H1 (cell line): ENCODE results near the gene IMPG2. TPM values are rescaled to one million over a fixed set of nuclear protein-coding genes. Genes with fewer than 3 reads are reported as not detected.

Experiments used
- CTCF ChIA-PET: fragments of 300-600 bp; sonication (Branson Sonifier 250); formaldehyde crosslinking; loops from one replicate; lab custom pipeline; 2021; ENCODE audit not compliant: partially characterized antibody; lab: Charles Lee
- POLR2A ChIA-PET: fragments of 300-600 bp; sonication (Branson Sonifier 250); formaldehyde crosslinking; loops from one replicate; lab custom pipeline; 2021; ENCODE audit warnings: inconsistent platforms; ENCODE audit not compliant: partially characterized antibody; lab: Charles Lee
- DNase-seq, 2 experiments: peaks; one replicate each; pipeline versions ENCODE4 v3.0.0 to v3.0.0-alpha.2; 2010 to 2022; ENCODE audit warnings: low spot score in 2 of 2, low read depth in 1 of 2, mixed read lengths in 1 of 2
- FAIRE-seq: peaks from 2 replicates; lab custom pipeline; 2011; peaks lifted over from hg19 to GRCh38; lab: Jason Lieb, UNC
- H2AFZ ChIP-seq: 2 replicates; pipeline ENCODE4 v1.8.1; 2012; ENCODE audit warnings: low read length, inconsistent platforms
- H2AK5ac ChIP-seq: 2 replicates; pipeline ENCODE4 v1.6.1; 2013; ENCODE audit warnings: low read depth, low read length
- H2BK120ac ChIP-seq: replicated peaks from 2 replicates; pipeline ENCODE3; 2013; ENCODE audit warnings: low read depth, low read length, inconsistent platforms
- H2BK12ac ChIP-seq: 2 replicates; pipeline ENCODE4 v1.6.1; 2013; ENCODE audit warnings: low read depth, low read length
- H2BK15ac ChIP-seq: 2 replicates; pipeline ENCODE4 v1.6.1; 2013; ENCODE audit warnings: low read length
- H2BK20ac ChIP-seq: 2 replicates; pipeline ENCODE4 v1.6.1; 2013; ENCODE audit warnings: low read length
- H2BK5ac ChIP-seq: 2 replicates; pipeline ENCODE4 v1.6.1; 2013; ENCODE audit warnings: low read depth, low read length
- H3K14ac ChIP-seq: 2 replicates; pipeline ENCODE4 v1.6.1; 2013; ENCODE audit warnings: inconsistent platforms; ENCODE audit not compliant: insufficient read length
- H3K18ac ChIP-seq: 2 replicates; pipeline ENCODE4 v1.6.1; 2013; ENCODE audit warnings: low read length; ENCODE audit errors: extremely low read depth
- H3K23ac ChIP-seq: 2 replicates; pipeline ENCODE4 v1.6.1; 2013; ENCODE audit warnings: inconsistent platforms; ENCODE audit not compliant: insufficient read length
- H3K23me2 ChIP-seq: 2 replicates; pipeline ENCODE4 v1.6.1; 2013; ENCODE audit warnings: low read depth, low read length
- H3K27ac ChIP-seq: 2 replicates; pipeline ENCODE4 v1.6.1; 2011; ENCODE audit warnings: low read depth, low read length, inconsistent platforms
- H3K27me3 ChIP-seq, 4 experiments: replicated peaks in 1 of 4; 1 replicate in 1 of 4; 2 replicates in 3 of 4; pipeline versions ENCODE4 v1.6.1 to v1.8.1; 2011 to 2013; ENCODE audit warnings: low read length in 3 of 4, mild to moderate bottlenecking in 3 of 4, inconsistent platforms in 2 of 4, mixed read lengths in 2 of 4, moderate library complexity in 1 of 4; ENCODE audit not compliant: control insufficient read depth in 3 of 4, insufficient read depth in 3 of 4; ENCODE audit errors: extremely low read depth in 1 of 4
- H3K36me3 ChIP-seq, 4 experiments: 2 replicates each; pipeline versions ENCODE4 v1.6.1 to v1.8.1; 2011 to 2013; ENCODE audit warnings: mild to moderate bottlenecking in 4 of 4, low read length in 3 of 4, moderate library complexity in 2 of 4, control low read depth in 1 of 4, inconsistent platforms in 1 of 4; ENCODE audit not compliant: insufficient read depth in 4 of 4, control insufficient read depth in 2 of 4
- H3K4ac ChIP-seq: replicated peaks from 2 replicates; pipeline ENCODE3; 2013; ENCODE audit warnings: low read length, low read depth, mixed read lengths, inconsistent platforms; ENCODE audit not compliant: insufficient read length
- H3K4me1 ChIP-seq, 4 experiments: replicated peaks in 1 of 4; 1 replicate in 1 of 4; 2 replicates in 3 of 4; pipeline versions ENCODE4 v1.6.1 to v1.8.1; 2011 to 2013; ENCODE audit warnings: low read length in 3 of 4, inconsistent platforms in 2 of 4, mixed read lengths in 1 of 4; ENCODE audit not compliant: insufficient read depth in 4 of 4, control insufficient read depth in 3 of 4
- H3K4me2 ChIP-seq, 2 experiments: 2 replicates each; pipeline versions ENCODE4 v1.6.1 to v1.8.1; 2011 to 2013; ENCODE audit warnings: low read depth in 2 of 2, low read length in 2 of 2, control low read depth in 1 of 2, inconsistent platforms in 1 of 2, mild to moderate bottlenecking in 1 of 2; ENCODE audit not compliant: insufficient read depth in 1 of 2
- H3K4me3 ChIP-seq, 4 experiments: fragments of 200-600, 300-600 bp in 1 of 4; sonication (generic), shearing (Covaris generic), sonication (Bioruptor Twin) in 1 of 4; 2 replicates each; pipeline versions ENCODE4 v1.5.1 to v1.8.1; 2011 to 2016; ENCODE audit warnings: low read length in 4 of 4, low read depth in 3 of 4, control low read depth in 2 of 4, inconsistent platforms in 2 of 4, mild to moderate bottlenecking in 2 of 4, mixed read lengths in 1 of 4, moderate library complexity in 1 of 4; ENCODE audit not compliant: insufficient read depth in 2 of 4; ENCODE audit errors: extremely low read depth in 1 of 4
- H3K56ac ChIP-seq: replicated peaks from 2 replicates; pipeline ENCODE3; 2013; ENCODE audit warnings: low read depth, mild to moderate bottlenecking, mixed read lengths, low read length, inconsistent platforms; ENCODE audit not compliant: insufficient read length
- H3K79me1 ChIP-seq: 2 replicates; pipeline ENCODE4 v1.6.1; 2013; ENCODE audit warnings: low read depth, low read length, control low read depth
- H3K79me2 ChIP-seq, 2 experiments: 2 replicates each; pipeline versions ENCODE4 v1.6.1 to v1.8.1; 2012 to 2013; ENCODE audit warnings: low read length in 2 of 2, mild to moderate bottlenecking in 2 of 2, inconsistent platforms in 1 of 2; ENCODE audit not compliant: insufficient read depth in 2 of 2, control insufficient read depth in 1 of 2
- H3K9ac ChIP-seq, 4 experiments: replicated peaks in 1 of 4; 1 replicate in 1 of 4; 2 replicates in 3 of 4; pipeline versions ENCODE4 v1.6.1 to v1.8.1; 2011 to 2013; ENCODE audit warnings: low read depth in 3 of 4, low read length in 3 of 4, control low read depth in 2 of 4, mild to moderate bottlenecking in 2 of 4, moderate library complexity in 2 of 4, inconsistent platforms in 1 of 4; ENCODE audit errors: extremely low read depth in 1 of 4
- H3K9me3 ChIP-seq, 2 experiments: 2 replicates each; pipeline versions ENCODE4 v1.6.1 to v1.8.1; 2012 to 2013; ENCODE audit warnings: mild to moderate bottlenecking in 2 of 2, moderate library complexity in 2 of 2, control low read depth in 1 of 2, inconsistent platforms in 1 of 2, low read depth in 1 of 2, low read length in 1 of 2, mixed read lengths in 1 of 2; ENCODE audit not compliant: insufficient read depth in 2 of 2
- H4K20me1 ChIP-seq, 2 experiments: replicated peaks in 1 of 2; 2 replicates each; pipeline versions ENCODE3 to v1.8.1; 2011 to 2013; ENCODE audit warnings: inconsistent platforms in 2 of 2, low read length in 2 of 2, mild to moderate bottlenecking in 1 of 2; ENCODE audit not compliant: insufficient read depth in 2 of 2, control insufficient read depth in 1 of 2
- H4K5ac ChIP-seq: 2 replicates; pipeline ENCODE4 v1.6.1; 2013; ENCODE audit warnings: low read length, low read depth, mixed read lengths, inconsistent platforms; ENCODE audit not compliant: insufficient read length
- H4K8ac ChIP-seq: 2 replicates; pipeline ENCODE4 v1.8.0; 2013; ENCODE audit warnings: mild to moderate bottlenecking, moderate library complexity, low read length, inconsistent platforms; ENCODE audit not compliant: insufficient read depth; ENCODE audit errors: extremely low read depth
- H4K91ac ChIP-seq: replicated peaks from 2 replicates; pipeline ENCODE3; 2013; ENCODE audit warnings: low read length, mixed read lengths, inconsistent platforms; ENCODE audit not compliant: insufficient read length
- CBX5 ChIP-seq: fragments of 300-800, 300-1000 bp; sonication (generic); IDR thresholded peaks from 2 replicates; pipeline ENCODE4 v1.7.1; 2016; ENCODE audit warnings: antibody characterized with exemption, low read length, low read depth
- CTCF ChIP-seq, 3 experiments: IDR thresholded peaks; 1 replicate in 2 of 3; 2 replicates in 1 of 3; pipeline versions ENCODE4 v1.5.1 to v1.6.1; 2011; ENCODE audit warnings: low read length in 3 of 3, mild to moderate bottlenecking in 3 of 3, inconsistent platforms in 2 of 3, low read depth in 1 of 3, moderate library complexity in 1 of 3; ENCODE audit not compliant: insufficient read depth in 1 of 3; ENCODE audit errors: control extremely low read depth in 1 of 3
- MAX ChIP-seq: IDR thresholded peaks from 2 replicates; pipeline ENCODE4 v1.6.1; 2012; ENCODE audit warnings: inconsistent platforms
- PHF8 ChIP-seq: fragments of 200-600 bp; sonication (generic); conservative IDR thresholded peaks from 2 replicates; pipeline ENCODE4 v1.7.1; 2012; ENCODE audit warnings: low read depth, mild to moderate bottlenecking, inconsistent platforms, low read length, moderate library complexity
- POLR2A ChIP-seq, 2 experiments: IDR thresholded peaks; 1 replicate in 1 of 2; 2 replicates in 1 of 2; pipeline ENCODE4 v1.6.1; 2011; ENCODE audit warnings: low read depth in 2 of 2, low read length in 2 of 2, mild to moderate bottlenecking in 2 of 2; ENCODE audit errors: control extremely low read depth in 1 of 2
- RNF2 ChIP-seq: fragments of 200-900, 300-1000 bp; sonication (generic); IDR thresholded peaks from 2 replicates; pipeline ENCODE4 v1.7.1; 2016; ENCODE audit warnings: borderline replicate concordance, low read depth, mild to moderate bottlenecking, antibody characterized with exemption, low read length; ENCODE audit not compliant: poor library complexity, severe bottlenecking; ENCODE audit errors: missing control alignments
- RXRA ChIP-seq: IDR thresholded peaks from 2 replicates; pipeline ENCODE4 v1.6.1; 2011; ENCODE audit warnings: low read depth, mild to moderate bottlenecking, low read length, moderate library complexity; ENCODE audit not compliant: insufficient read depth
- ZNF274 ChIP-seq: IDR thresholded peaks from 2 replicates; pipeline ENCODE4 v1.7.0; 2012; ENCODE audit warnings: low read length, borderline replicate concordance; ENCODE audit errors: extremely low read depth
- WGBS, 2 experiments: shearing (Covaris generic) in 1 of 2; methylation state at CpG; one replicate each; pipeline versions ENCODE4 v1.1.6 to v1.1.7; 2013 to 2015; ENCODE audit warnings: low lambda C conversion rate in 2 of 2, mixed read lengths in 2 of 2, inconsistent platforms in 1 of 2, low coverage in 1 of 2, missing lambda C conversion rate in 1 of 2; ENCODE audit not compliant: insufficient replicate concordance in 2 of 2, insufficient coverage in 1 of 2, insufficient read length in 1 of 2; ENCODE audit errors: extremely low coverage in 1 of 2, missing lambda C conversion rate in 1 of 2; 5-methylcytosine and 5-hydroxymethylcytosine counted together
- polyA plus RNA-seq, 7 experiments: library from polyadenylated mRNA; depleted of rRNA in 3 of 7; stranded (reverse) in 5 of 7; unstranded in 2 of 7; fragments of >200 nt in 5 of 7; fragments of 200-250 nt in 2 of 7; gene quantifications; 1 replicate in 5 of 7; 2 replicates in 1 of 7; 4 replicates in 1 of 7; pipeline versions ENCODE4 v1.2.1 to v1.2.3, GENCODE V29; 2011 to 2013; ENCODE audit warnings: missing spikeins in 2 of 7, mixed read lengths in 2 of 7
- total RNA-seq: library from RNA; stranded (reverse); fragmentation: NEBNext Ultra II Directional; extraction: Animal tissue kit (Norgen Biotek cat#: 25700); gene quantifications from 2 replicates; pipeline ENCODE4 v1.2.1, GENCODE V29; 2021

The IMPG2 gene
- total and polyA plus RNA-seq, 2 of the 8 experiments (the other 6 are each of a cell fraction or from before 2014, with no cell fraction given) = 0.03 to 0.06 TPM

- no peak overlapping the region for H3K27ac ChIP-seq
- DNase-seq (no peak), FAIRE-seq (no peak)
- no peak overlapping the region for H4K91ac ChIP-seq
- no peak overlapping the region for H4K5ac ChIP-seq
- H3K18ac ChIP-seq = no peak overlapping the region
- H3K79me1 ChIP-seq = no peaks in the 10 kb centered on the region
- no peaks in the 10 kb centered on the region for H4K20me1 ChIP-seq
- H3K4me2 ChIP-seq = no peak overlapping the region
- H2BK120ac ChIP-seq = no peak overlapping the region
- 99% methylated on average over 7 of the region's 7 CpGs; no CpG with 5 or more reads in 1 of the 2 experiments for WGBS, 2 experiments
- H2BK5ac ChIP-seq = no peak overlapping the region
- no peak overlapping the region for H3K14ac ChIP-seq
- H3K56ac ChIP-seq = no peak overlapping the region
- no peak overlapping the region for H3K23ac ChIP-seq
- H3K4ac ChIP-seq = no peak overlapping the region
- no peak overlapping the region for H4K8ac ChIP-seq
- H2BK20ac ChIP-seq = no peak overlapping the region
- H3K9me3 ChIP-seq = no peaks in the 10 kb centered on the region
- POLR2A ChIA-PET = no interaction called here
- no peak overlapping the region for H2AK5ac ChIP-seq
- H3K79me2 ChIP-seq = no peaks in the 10 kb centered on the region
- no peaks in the 10 kb centered on the region for H3K36me3 ChIP-seq
- TF ChIP-seq ZNF274 = no peak
- TF ChIP-seq CBX5 = no peak
- no peak for TF ChIP-seq PHF8
- TF ChIP-seq MAX = no peak
- TF ChIP-seq RNF2 = no peak
- no peak for TF ChIP-seq POLR2A (IDR thresholded peaks at IDR 0.05; ENCODE audit: control extremely low read depth in 1 of 2, low read depth in 2 of 2, low read length in 2 of 2)
- TF ChIP-seq CTCF (IDR thresholded peaks at IDR 0.05; ENCODE audit: control extremely low read depth in 1 of 3, insufficient read depth in 1 of 3, low read depth in 1 of 3, low read length in 3 of 3) = no peak
- no peak for TF ChIP-seq RXRA
- H2BK12ac ChIP-seq = no peak overlapping the region
- no peak overlapping the region for H2AFZ ChIP-seq
- no peak overlapping the region for H3K9ac ChIP-seq
- H2BK15ac ChIP-seq = no peak overlapping the region
- H3K27me3 ChIP-seq = no peaks in the 10 kb centered on the region
- CTCF ChIA-PET = interaction anchor here (0.6 to 1.3 kb wide), 3 partner anchors 10 to 553 kb away, joined by 3 to 5 read pairs (median 4); no protein-coding TSS in a partner anchor
- H3K23me2 ChIP-seq = no peaks in the 10 kb centered on the region
- no peak overlapping the region for H3K4me3 ChIP-seq
- H3K4me1 ChIP-seq = no peaks in the 10 kb centered on the region
Observed at GRCh38 chr3:101329016-101329673, 8.8 kb upstream of the IMPG2 start.
